ENCODE measurements around the gene CLEC3B.

DNA sequence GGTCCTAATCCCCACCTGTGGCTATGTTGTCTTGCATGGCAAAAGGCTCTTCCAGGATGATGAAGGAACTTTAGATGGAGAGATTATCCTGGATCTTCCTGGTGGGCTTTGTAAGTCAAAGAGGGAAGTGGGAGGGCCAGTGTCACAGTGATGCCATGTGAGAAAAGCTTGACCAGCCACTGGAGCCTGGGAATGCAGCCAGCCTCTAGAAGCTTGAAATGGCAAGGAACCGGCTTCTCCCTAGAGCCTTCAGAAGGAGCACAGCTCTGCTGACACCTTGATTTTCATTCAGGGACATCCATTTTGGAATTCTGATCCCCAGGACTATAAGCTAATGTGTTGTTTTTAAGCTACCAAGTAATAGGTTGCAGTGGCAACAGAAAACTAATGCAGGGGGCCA, 58.3 kb downstream of the CLEC3B start:
- TF ChIP-seq, protein P1, sequence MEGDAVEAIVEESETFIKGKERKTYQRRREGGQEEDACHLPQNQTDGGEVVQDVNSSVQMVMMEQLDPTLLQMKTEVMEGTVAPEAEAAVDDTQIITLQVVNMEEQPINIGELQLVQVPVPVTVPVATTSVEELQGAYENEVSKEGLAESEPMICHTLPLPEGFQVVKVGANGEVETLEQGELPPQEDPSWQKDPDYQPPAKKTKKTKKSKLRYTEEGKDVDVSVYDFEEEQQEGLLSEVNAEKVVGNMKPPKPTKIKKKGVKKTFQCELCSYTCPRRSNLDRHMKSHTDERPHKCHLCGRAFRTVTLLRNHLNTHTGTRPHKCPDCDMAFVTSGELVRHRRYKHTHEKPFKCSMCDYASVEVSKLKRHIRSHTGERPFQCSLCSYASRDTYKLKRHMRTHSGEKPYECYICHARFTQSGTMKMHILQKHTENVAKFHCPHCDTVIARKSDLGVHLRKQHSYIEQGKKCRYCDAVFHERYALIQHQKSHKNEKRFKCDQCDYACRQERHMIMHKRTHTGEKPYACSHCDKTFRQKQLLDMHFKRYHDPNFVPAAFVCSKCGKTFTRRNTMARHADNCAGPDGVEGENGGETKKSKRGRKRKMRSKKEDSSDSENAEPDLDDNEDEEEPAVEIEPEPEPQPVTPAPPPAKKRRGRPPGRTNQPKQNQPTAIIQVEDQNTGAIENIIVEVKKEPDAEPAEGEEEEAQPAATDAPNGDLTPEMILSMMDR (conservative IDR thresholded peaks at IDR 0.05): no peak
- no peak for TF ChIP-seq ZFX (IDR thresholded peaks at IDR 0.05)

Measured in C4-2B (cell line).